Measurements from ENCODE around the gene LY6G5B. TPM values are rescaled to one million over a fixed set of nuclear protein-coding genes. Genes with fewer than 3 reads are reported as not detected.

LY6G5B gene
- total and polyA plus RNA-seq, 2 of the 4 experiments (the other 2 are of a cell fraction) = 2.2 to 13.6 TPM

- H3K4me3 ChIP-seq (ENCODE audit: insufficient read depth, low read depth, low read length) = peak overlapping the region; percentile 59
- peak overlapping the region; percentile 89 for H2AK5ac ChIP-seq (ENCODE audit: low read depth, low read length)
- peaks cover 23% of the 10 kb centered on the region for H3K36me3 ChIP-seq (ENCODE audit: control insufficient read depth, insufficient read depth, low read length)
- no peaks in the 10 kb centered on the region for H3K27me3 ChIP-seq (ENCODE audit: control insufficient read depth, insufficient read depth, low read length)
- H2AK9ac ChIP-seq (replicated peaks; ENCODE audit: low read depth, low read length, poor library complexity) = peak overlapping the region; percentile 98
- peak overlapping the region; percentile 56 to 96; a peak in 3 of 4 replicates for H4K8ac ChIP-seq (ENCODE audit: low read depth in 2 of 2, low read length in 2 of 2)
- peak; percentile 59 for ATAC-seq (ENCODE audit: low read depth)
- H3K9ac ChIP-seq (ENCODE audit: low read depth, low read length) = peak overlapping the region; percentile 70
- H3K27ac ChIP-seq (ENCODE audit: insufficient read depth, low read length) = peak overlapping the region; percentile 88
- peak overlapping the region; percentile 89 for H3K4me2 ChIP-seq (ENCODE audit: low read depth, low read length)
- dilution Hi-C loops (cut with HindIII; ENCODE audit: low sequenced_read_pairs, unreplicated experiment) = no loop called here
- no peaks in the 10 kb centered on the region for H4K20me1 ChIP-seq (ENCODE audit: insufficient read depth, low read length)
- H2AFZ ChIP-seq (replicated peaks; ENCODE audit: low read length, poor library complexity) = peak overlapping the region; percentile 96
- H3K9me3 ChIP-seq (ENCODE audit: control insufficient read depth, insufficient read depth, low read length) = no peaks in the 10 kb centered on the region
- in situ Hi-C loops (cut with MboI; ENCODE audit: low sequenced_read_pairs) = no loop called here
- TF ChIP-seq MXI1 (IDR thresholded peaks at IDR 0.05; ENCODE audit: borderline replicate concordance, low read depth, low read length) (peak; percentile 16; the same call in 1 of the 2 replicates), USF2 (IDR thresholded peaks at IDR 0.05; ENCODE audit: low read depth, low read length) (peak; percentile 33), POLR2A (IDR thresholded peaks at IDR 0.05; ENCODE audit: low read depth, low read length) (no peak), BHLHE40 (IDR thresholded peaks at IDR 0.05; ENCODE audit: low read depth, low read length) (peak; percentile 93)
- TF ChIP-seq, protein P1, sequence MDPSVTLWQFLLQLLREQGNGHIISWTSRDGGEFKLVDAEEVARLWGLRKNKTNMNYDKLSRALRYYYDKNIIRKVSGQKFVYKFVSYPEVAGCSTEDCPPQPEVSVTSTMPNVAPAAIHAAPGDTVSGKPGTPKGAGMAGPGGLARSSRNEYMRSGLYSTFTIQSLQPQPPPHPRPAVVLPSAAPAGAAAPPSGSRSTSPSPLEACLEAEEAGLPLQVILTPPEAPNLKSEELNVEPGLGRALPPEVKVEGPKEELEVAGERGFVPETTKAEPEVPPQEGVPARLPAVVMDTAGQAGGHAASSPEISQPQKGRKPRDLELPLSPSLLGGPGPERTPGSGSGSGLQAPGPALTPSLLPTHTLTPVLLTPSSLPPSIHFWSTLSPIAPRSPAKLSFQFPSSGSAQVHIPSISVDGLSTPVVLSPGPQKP (IDR thresholded peaks at IDR 0.05; ENCODE audit: borderline replicate concordance, low read depth, low read length) = 0 out of 2 replicates have a peak, but pooled peaks have one; percentile 29
- H3K9me1 ChIP-seq (ENCODE audit: insufficient read depth, low read length) = peaks cover 8% of the 10 kb centered on the region; the same call in 1 of the 2 replicates
- H2BK15ac ChIP-seq (ENCODE audit: low read depth, low read length) = peak overlapping the region; percentile 10; the same call in 1 of the 3 replicates
- H3K79me1 ChIP-seq (ENCODE audit: low read depth in 1 of 2, low read length in 2 of 2) = peaks cover 10 to 68% of the 10 kb centered on the region in 2 experiments; a peak in 3 of 4 replicates
- TSS peak; percentile 42 for BruUV-seq (replicated peaks)
- H3K4ac ChIP-seq (ENCODE audit: low read depth, low read length) = peak overlapping the region; percentile 99
- peak overlapping the region; percentile 16 for H4K5ac ChIP-seq (ENCODE audit: low read depth, low read length)
- peak overlapping the region; percentile 91 for H3K23ac ChIP-seq (ENCODE audit: low read depth, low read length)
- H3K18ac ChIP-seq (ENCODE audit: low read depth, low read length) = peak overlapping the region; percentile 36
- ChIA-PET POLR2A (ENCODE audit: unreplicated experiment) (interaction anchor here (1.2 to 2.5 kb wide), 3 partner anchors 9 to 110 kb away, joined by 3 to 11 read pairs (median 8); partner anchors contain the start of genes C6orf47 and DDX39B), CTCF (interaction anchor here (0.6 to 1.6 kb wide), 3 partner anchors 11 to 105 kb away, joined by 3 to 5 read pairs (median 4); partner anchors contain the start of genes ATP6V1G2 and GPANK1)
- no peak overlapping the region for H2BK20ac ChIP-seq (ENCODE audit: low read depth, low read length)
- peak; percentile 80 for DNase-seq
- 0% methylated on average over 1 of the region's 29 CpGs; no CpG with 5 or more reads in 1 of the 2 experiments for WGBS, 2 experiments (ENCODE audit: extremely low coverage in 2 of 2, insufficient read length in 1 of 2)
- intact Hi-C loops (cut with micrococcal nuclease) = loop anchor here (1.0 kb wide), 1 partner anchor 31 kb away; the partner anchor contains the start of gene PRRC2A
- H2BK120ac ChIP-seq (ENCODE audit: low read depth, low read length) = peak overlapping the region; percentile 24; the same call in 1 of the 2 replicates
- H4K91ac ChIP-seq (ENCODE audit: insufficient read depth, low read depth, low read length) = peak overlapping the region; percentile 81
- H2BK5ac ChIP-seq (ENCODE audit: low read depth, low read length, poor library complexity, severe bottlenecking) = peak overlapping the region; percentile 93
- H3K4me1 ChIP-seq (ENCODE audit: control insufficient read depth, insufficient read depth, low read length) = 0 out of 2 replicates have a peak, but pooled peaks cover 3% of the 10 kb centered on the region
- H3K14ac ChIP-seq (replicated peaks; ENCODE audit: low read depth, low read length) = peak overlapping the region; percentile 96
- H3K56ac ChIP-seq (ENCODE audit: extremely low read depth, insufficient read depth, low read length) = peak overlapping the region; percentile 62; the same call in 1 of the 2 replicates
These were observed 18.1 kb upstream of the LY6G5B start for GRCh38 chr6:31651602-31652191.

Measured in IMR-90 (cell line).